Activated naive CD8-positive, alpha-beta T cell treated with anti-CD3 and anti-CD28 coated beads, Interleukin-2, amount 50 U/mL, for 16 hours (primary cell): Measurements from ENCODE around the gene PRKN.

Experiments
- DNase-seq: peaks from one replicate; pipeline ENCODE4 v3.0.0-alpha.2; 2020; ENCODE audit warnings: low read depth, low spot score

The PRKN gene

GRCh38 chr6:162385980-162386379, 341.6 kb downstream of the PRKN start:
- DNase-seq, result no peak

GRCh38 chr6:162379757-162380409, 347.7 kb downstream of the PRKN start:
- DNase-seq, result no peak

- no peak for DNase-seq
Observed at GRCh38 chr6:162377735-162378134, 349.8 kb downstream of the PRKN start.

- DNase-seq, result no peak
Observed at GRCh38 chr6:162373868-162374267, 353.7 kb downstream of the PRKN start.

GRCh38 chr6:162373192-162373591, 354.4 kb downstream of the PRKN start:
- no peak for DNase-seq

GRCh38 chr6:162372106-162372505, 355.5 kb downstream of the PRKN start:
- DNase-seq, result no peak

GRCh38 chr6:162371121-162371520, 356.4 kb downstream of the PRKN start:
- no peak for DNase-seq

- DNase-seq, result no peak
Observed at GRCh38 chr6:162369091-162369490, 358.5 kb downstream of the PRKN start.

GRCh38 chr6:162364488-162364887, 363.1 kb downstream of the PRKN start:
- DNase-seq, result no peak

- no peak for DNase-seq
Observed at GRCh38 chr6:162363757-162364156, 363.8 kb downstream of the PRKN start.

GRCh38 chr6:162360901-162361567, 366.5 kb downstream of the PRKN start:
- DNase-seq, result no peak

- DNase-seq, result no peak
Observed at GRCh38 chr6:162358625-162359024, 368.9 kb downstream of the PRKN start.

- DNase-seq, result no peak
Observed at GRCh38 chr6:162345051-162345511, 382.5 kb downstream of the PRKN start.

GRCh38 chr6:162344646-162345010, 382.9 kb downstream of the PRKN start:
- DNase-seq, result no peak

- no peak for DNase-seq
Observed at GRCh38 chr6:162343936-162344645, 383.5 kb downstream of the PRKN start.

GRCh38 chr6:162343198-162343935, 384.2 kb downstream of the PRKN start:
- no peak for DNase-seq

GRCh38 chr6:162337412-162337811, 390.2 kb downstream of the PRKN start:
- DNase-seq, result no peak

- DNase-seq, result no peak
Observed at GRCh38 chr6:162336359-162336758, 391.2 kb downstream of the PRKN start.

- DNase-seq, result no peak
Observed at GRCh38 chr6:162332365-162332764, 395.2 kb downstream of the PRKN start.

- no peak for DNase-seq
Observed at GRCh38 chr6:162331911-162332310, 395.7 kb downstream of the PRKN start.

- no peak for DNase-seq
Observed at GRCh38 chr6:162325826-162326225, 401.7 kb downstream of the PRKN start.

- no peak for DNase-seq
Observed at GRCh38 chr6:162325051-162325450, 402.5 kb downstream of the PRKN start.
